Neural cell (in vitro differentiated cells): ENCODE data around the gene RALGPS1. TPM values are rescaled to one million over a fixed set of nuclear protein-coding genes. Genes with fewer than 3 reads are reported as not detected.

Source experiments
- H2AFZ ChIP-seq: fragments of 200-600, 300-800 bp; sonication (generic), shearing (Covaris generic); 2 replicates; pipeline ENCODE4 v1.6.0; 2014; ENCODE audit warnings: low read depth, mild to moderate bottlenecking, antibody characterized with exemption, low read length, moderate library complexity
- H3F3A ChIP-seq: fragments of 200-600 bp; shearing (Covaris generic); 2 replicates; pipeline ENCODE4 v1.6.1; 2016; ENCODE audit warnings: mild to moderate bottlenecking, moderate library complexity, mixed read lengths, antibody characterized with exemption, low read length; ENCODE audit not compliant: insufficient read depth, poor library complexity, severe bottlenecking
- H3K27ac ChIP-seq: fragments of 200-600, 300-800 bp; sonication (generic), shearing (Covaris generic); 2 replicates; pipeline ENCODE4 v1.5.1; 2014; ENCODE audit warnings: mild to moderate bottlenecking, low read length, moderate library complexity
- H3K27me3 ChIP-seq: fragments of 300-800, 200-600 bp; sonication (generic), shearing (Covaris generic); 2 replicates; pipeline ENCODE4 v1.6.0; 2014; ENCODE audit warnings: mild to moderate bottlenecking, low read depth, low read length, moderate library complexity; ENCODE audit not compliant: insufficient read depth
- H3K36me3 ChIP-seq: fragments of 300-800, 200-600 bp; sonication (generic), shearing (Covaris generic); 2 replicates; pipeline ENCODE4 v1.5.1; 2014; ENCODE audit warnings: mild to moderate bottlenecking, antibody characterized with exemption, low read length, moderate library complexity; ENCODE audit not compliant: insufficient read depth
- H3K4me2 ChIP-seq: fragments of 300-800, 200-600 bp; sonication (generic), shearing (Covaris generic); 2 replicates; pipeline ENCODE4 v1.6.0; 2014; ENCODE audit warnings: mild to moderate bottlenecking, low read length
- H3K4me3 ChIP-seq: fragments of 300-800, 200-600 bp; sonication (generic), shearing (Covaris generic); 2 replicates; pipeline ENCODE4 v1.5.1; 2014; ENCODE audit warnings: mild to moderate bottlenecking, low read length, moderate library complexity
- H3K79me2 ChIP-seq: fragments of 200-600 bp; shearing (Covaris generic); replicated peaks from 2 replicates; pipeline ENCODE4 v1.6.0; 2014; ENCODE audit warnings: mild to moderate bottlenecking, low read length, moderate library complexity; ENCODE audit not compliant: insufficient read depth
- H3K9ac ChIP-seq: fragments of 300-800, 200-600 bp; sonication (generic), shearing (Covaris generic); 2 replicates; pipeline ENCODE4 v1.6.1; 2016; ENCODE audit warnings: mild to moderate bottlenecking, low read length, mixed read lengths
- H3K9me2 ChIP-seq: fragments of 200-600 bp; shearing (Covaris generic); 2 replicates; pipeline ENCODE4 v1.6.1; 2016; ENCODE audit warnings: mild to moderate bottlenecking, low read length, mixed read lengths; ENCODE audit not compliant: insufficient read depth
- H3K9me3 ChIP-seq: fragments of 200-600, 300-800 bp; sonication (generic), shearing (Covaris generic); 2 replicates; pipeline ENCODE4 v1.6.1; 2016; ENCODE audit warnings: mild to moderate bottlenecking, mixed run types, low read length, moderate library complexity, mixed read lengths
- H4K20me1 ChIP-seq: fragments of 200-600 bp; shearing (Covaris generic); 2 replicates; pipeline ENCODE4 v1.6.1; 2016; ENCODE audit warnings: mild to moderate bottlenecking, mixed run types; ENCODE audit not compliant: insufficient read depth
- CTCF ChIP-seq: fragments of 450-650 bp; IDR thresholded peaks from 2 replicates; pipeline ENCODE4 v1.5.1; 2014; ENCODE audit warnings: antibody characterized with exemption, mild to moderate bottlenecking, moderate library complexity; ENCODE audit not compliant: poor library complexity, severe bottlenecking
- EP300 ChIP-seq: fragments of 450-650 bp; conservative IDR thresholded peaks from 2 replicates; pipeline ENCODE4 v1.6.1; 2014; ENCODE audit warnings: antibody characterized with exemption, mild to moderate bottlenecking, moderate library complexity; ENCODE audit not compliant: poor library complexity, severe bottlenecking
- EZH2 ChIP-seq: fragments of 200-600, 300-800 bp; shearing (Covaris generic), sonication (generic); IDR thresholded peaks from 2 replicates; pipeline ENCODE4 v1.6.1; 2014; ENCODE audit warnings: antibody characterized with exemption, low read length, borderline replicate concordance, mild to moderate bottlenecking; ENCODE audit not compliant: insufficient read depth, poor library complexity, severe bottlenecking
- MXI1 ChIP-seq: fragments of 450-650 bp; conservative IDR thresholded peaks from 2 replicates; pipeline ENCODE4 v1.6.1; 2014; ENCODE audit warnings: antibody characterized with exemption, mild to moderate bottlenecking; ENCODE audit not compliant: poor library complexity, severe bottlenecking
- POLR2AphosphoS5 ChIP-seq: IDR thresholded peaks from 2 replicates; pipeline ENCODE4 v1.6.1; 2012
- RAD21 ChIP-seq: fragments of 450-650 bp; conservative IDR thresholded peaks from 2 replicates; pipeline ENCODE4 v1.6.1; 2014; ENCODE audit warnings: antibody characterized with exemption, mild to moderate bottlenecking, moderate library complexity
- REST ChIP-seq: IDR thresholded peaks from 2 replicates; pipeline ENCODE4 v1.6.1; 2012; ENCODE audit warnings: borderline replicate concordance
- SMC3 ChIP-seq: fragments of 450-650 bp; conservative IDR thresholded peaks from 2 replicates; pipeline ENCODE4 v1.6.1; 2014; ENCODE audit warnings: antibody characterized with exemption, mild to moderate bottlenecking, moderate library complexity; ENCODE audit not compliant: poor library complexity
- TAF1 ChIP-seq: IDR thresholded peaks from 2 replicates; pipeline ENCODE4 v1.6.1; 2012; ENCODE audit warnings: low read depth
- polyA plus RNA-seq: library from polyadenylated mRNA; depleted of rRNA; stranded (reverse); fragments of >200 nt; gene quantifications from 2 replicates; pipeline ENCODE4 v1.2.3, GENCODE V29; 2014

The RALGPS1 gene
- polyA plus RNA-seq, 1 donor from 2014 or later: 37.1 TPM

- no peaks in the 10 kb centered on the region for H3K27me3 ChIP-seq
- no peaks in the 10 kb centered on the region for H3K9me3 ChIP-seq
- no peak overlapping the region for H3K9ac ChIP-seq
- no peak for TF ChIP-seq MXI1
- no peak for TF ChIP-seq CTCF
- no peak for TF ChIP-seq REST
- no peak for TF ChIP-seq EP300
- H2AFZ ChIP-seq: no peak overlapping the region
- no peak overlapping the region for H3K27ac ChIP-seq
- H3F3A ChIP-seq: no peaks in the 10 kb centered on the region
- no peaks in the 10 kb centered on the region for H3K9me2 ChIP-seq
- H4K20me1 ChIP-seq: no peaks in the 10 kb centered on the region
- no peak overlapping the region for H3K4me3 ChIP-seq
- no peaks in the 10 kb centered on the region for H3K79me2 ChIP-seq
- no peaks in the 10 kb centered on the region for H3K36me3 ChIP-seq
- H3K4me2 ChIP-seq: no peak overlapping the region
Observed at GRCh38 chr9:126955811-126956210, 41.2 kb downstream of the RALGPS1 start.

- H2AFZ ChIP-seq: no peak overlapping the region
- TF ChIP-seq EP300 (no peak), SMC3 (no peak), CTCF (no peak), EZH2 (no peak), MXI1 (no peak), RAD21 (no peak), TAF1 (no peak), REST (no peak), POLR2AphosphoS5 (no peak)
- no peak overlapping the region for H3K4me3 ChIP-seq
- no peak overlapping the region for H3K4me2 ChIP-seq
- no peaks in the 10 kb centered on the region for H3K27me3 ChIP-seq
- no peaks in the 10 kb centered on the region for H3K36me3 ChIP-seq
- no peak overlapping the region for H3K9ac ChIP-seq
- no peaks in the 10 kb centered on the region for H3K9me2 ChIP-seq
- H4K20me1 ChIP-seq: no peaks in the 10 kb centered on the region
- no peak overlapping the region for H3K27ac ChIP-seq
- no peaks in the 10 kb centered on the region for H3F3A ChIP-seq
- no peaks in the 10 kb centered on the region for H3K79me2 ChIP-seq
- no peaks in the 10 kb centered on the region for H3K9me3 ChIP-seq
Observed at GRCh38 chr9:126956917-126957686, 42.5 kb downstream of the RALGPS1 start.
